Head of caudate nucleus (tissue), 42 donors: Measurements from ENCODE around the gene LRP1B.

ENCODE experiments used
- DNase-seq, 42 donors: peaks; one replicate each; pipeline versions ENCODE4 v3.0.0 to v3.0.0-alpha.2; 2020 to 2021; ENCODE audit warnings: mixed read lengths in 7 of 42
- intact Hi-C: fragments of 100-400 bp; cut with DNase I; formaldehyde crosslinking; loops from one replicate; pipeline ENCODE4 v1.15.0; 2022

Gene LRP1B

GRCh38 chr2:140276661-140277060 is 1854.2 kb downstream of the LRP1B start:
- DNase-seq, result peak in 11 of 42 donors; percentile 6 to 52 (median 21)
- intact Hi-C loops, result no loop called here

- intact Hi-C loops, result no loop called here
- DNase-seq, result no peak
Observed at GRCh38 chr2:140275427-140275826, 1855.4 kb downstream of the LRP1B start.

- intact Hi-C loops, result no loop called here
Observed at GRCh38 chr2:140274891-140275290, 1855.9 kb downstream of the LRP1B start.

GRCh38 chr2:140273958-140274357 is 1856.9 kb downstream of the LRP1B start:
- no peak for DNase-seq
- intact Hi-C loops, result no loop called here

More at GRCh38 chr2:140274891-140275290, 1855.9 kb downstream of the LRP1B start:
- DNase-seq, result no peak

- DNase-seq, result no peak
- intact Hi-C loops, result no loop called here
Observed at GRCh38 chr2:140273408-140273807, 1857.4 kb downstream of the LRP1B start.

GRCh38 chr2:140270224-140270623 is 1860.6 kb downstream of the LRP1B start:
- no peak for DNase-seq
- intact Hi-C loops, result no loop called here

- intact Hi-C loops, result no loop called here
- no peak for DNase-seq
Observed at GRCh38 chr2:140269000-140269399, 1861.8 kb downstream of the LRP1B start.

GRCh38 chr2:140262908-140263307 is 1867.9 kb downstream of the LRP1B start:
- intact Hi-C loops, result no loop called here
- DNase-seq, result no peak

- DNase-seq, result no peak
- intact Hi-C loops, result no loop called here
Observed at GRCh38 chr2:140257692-140258300, 1873.0 kb downstream of the LRP1B start.

GRCh38 chr2:140256080-140256479 is 1874.7 kb downstream of the LRP1B start:
- no peak for DNase-seq
- intact Hi-C loops, result no loop called here

- no peak for DNase-seq
Observed at GRCh38 chr2:140249821-140250220, 1881.0 kb downstream of the LRP1B start.

GRCh38 chr2:140248623-140249022 is 1882.2 kb downstream of the LRP1B start:
- no peak for DNase-seq
- intact Hi-C loops, result no loop called here

More at GRCh38 chr2:140249821-140250220, 1881.0 kb downstream of the LRP1B start:
- intact Hi-C loops, result no loop called here

- intact Hi-C loops, result no loop called here
- DNase-seq, result no peak
Observed at GRCh38 chr2:140247451-140248195, 1883.2 kb downstream of the LRP1B start.

GRCh38 chr2:140246957-140247356 is 1883.9 kb downstream of the LRP1B start:
- intact Hi-C loops, result no loop called here
- no peak for DNase-seq

- intact Hi-C loops, result no loop called here
Observed at GRCh38 chr2:140246058-140246457, 1884.8 kb downstream of the LRP1B start.

GRCh38 chr2:140242889-140243288 is 1887.9 kb downstream of the LRP1B start:
- no peak for DNase-seq
- intact Hi-C loops, result no loop called here

More at GRCh38 chr2:140246058-140246457, 1884.8 kb downstream of the LRP1B start:
- no peak for DNase-seq

GRCh38 chr2:140234116-140234515 is 1896.7 kb downstream of the LRP1B start:
- intact Hi-C loops, result no loop called here
- no peak for DNase-seq

GRCh38 chr2:140210963-140211362 is 1919.9 kb downstream of the LRP1B start:
- no peak for DNase-seq
- intact Hi-C loops, result no loop called here

GRCh38 chr2:140205093-140205492 is 1925.7 kb downstream of the LRP1B start:
- no peak for DNase-seq
- intact Hi-C loops, result no loop called here

- intact Hi-C loops, result no loop called here
- DNase-seq, result no peak
Observed at GRCh38 chr2:140203347-140203746, 1927.5 kb downstream of the LRP1B start.

- intact Hi-C loops, result no loop called here
- no peak for DNase-seq
Observed at GRCh38 chr2:140201572-140201971, 1929.2 kb downstream of the LRP1B start.
